PC-3 (cell line): ENCODE measurements around the gene CHD2. TPM values are rescaled to one million over a fixed set of nuclear protein-coding genes. Genes with fewer than 3 reads are reported as not detected.
"Not testable (repeated sequence)": the region's sequence is repeated elsewhere in the genome, so short reads cannot be mapped to it uniquely, and the experiment has no call there.

Experiments
- ATAC-seq: fragments of 200-7000 bp; cut with Tn5 transposase; 2 replicates; pipeline ENCODE4 v1.9.1; 2020; ENCODE audit warnings: mild to moderate bottlenecking, moderate library complexity
- BruUV-seq: library from RNA; stranded (reverse); fragments of 400-500 nt; replicated peaks from 2 replicates; lab custom pipeline; 2021; lab: Mats Ljungman, UMichigan
- CTCF ChIA-PET: fragments of 300-600 bp; sonication (Branson Sonifier 250); formaldehyde crosslinking; loops from one replicate; lab custom pipeline; 2022; ENCODE audit warnings: antibody characterized with exemption; lab: Charles Lee
- POLR2A ChIA-PET: fragments of 300-600 bp; sonication (Branson Sonifier 250); formaldehyde crosslinking; loops from one replicate; lab custom pipeline; 2022; ENCODE audit warnings: antibody characterized with exemption; ENCODE audit not compliant: unreplicated experiment; lab: Charles Lee
- DNase-seq: peaks from one replicate; pipeline ENCODE4 v3.0.0-alpha.2; 2015
- H2AFZ ChIP-seq: fragments of 300-600 bp; sonication (generic); 2 replicates; pipeline ENCODE4 v1.6.0; 2016; ENCODE audit warnings: antibody characterized with exemption, low read length
- H3F3A ChIP-seq: fragments of 300-600 bp; sonication (generic); one replicate; pipeline ENCODE4 v1.6.0; 2017; ENCODE audit warnings: antibody characterized with exemption, low read length, control low read depth, mild to moderate bottlenecking; ENCODE audit not compliant: unreplicated experiment
- H3K27ac ChIP-seq: fragments of 300-600 bp; sonication (generic); 2 replicates; pipeline ENCODE4 v1.5.1; 2016; ENCODE audit warnings: mild to moderate bottlenecking, low read length
- H3K27me3 ChIP-seq: fragments of 300-600 bp; sonication (generic); 2 replicates; pipeline ENCODE4 v1.6.1; 2016; ENCODE audit warnings: low read length, mixed read lengths
- H3K36me3 ChIP-seq: fragments of 300-600 bp; sonication (generic); 2 replicates; pipeline ENCODE4 v1.6.1; 2016; ENCODE audit warnings: low read depth, mixed run types, low read length, mixed read lengths
- H3K4me1 ChIP-seq: fragments of 300-600 bp; sonication (generic); 2 replicates; pipeline ENCODE4 v1.5.1; 2016; ENCODE audit warnings: low read length; ENCODE audit not compliant: insufficient read depth
- H3K4me2 ChIP-seq: fragments of 300-600 bp; sonication (generic); 2 replicates; pipeline ENCODE4 v1.6.0; 2016; ENCODE audit warnings: low read length
- H3K4me3 ChIP-seq: fragments of 300-600 bp; sonication (generic); 2 replicates; pipeline ENCODE4 v1.5.1; 2016; ENCODE audit warnings: mild to moderate bottlenecking, low read length, mixed read lengths
- H3K79me2 ChIP-seq: fragments of 300-600 bp; sonication (generic); 2 replicates; pipeline ENCODE4 v1.6.1; 2017; ENCODE audit warnings: low read length, mixed read lengths
- H3K9ac ChIP-seq: fragments of 300-600 bp; sonication (generic); 2 replicates; pipeline ENCODE4 v1.6.0; 2016; ENCODE audit warnings: mild to moderate bottlenecking, low read length
- H3K9me2 ChIP-seq: fragments of 300-600 bp; sonication (generic); replicated peaks from 2 replicates; pipeline ENCODE4 v1.6.1; 2016; ENCODE audit warnings: mixed run types, low read length, mixed read lengths
- H3K9me3 ChIP-seq: fragments of 300-600 bp; sonication (generic); 2 replicates; pipeline ENCODE4 v1.6.1; 2016; ENCODE audit warnings: low read length, mixed read lengths
- H4K20me1 ChIP-seq: fragments of 300-600 bp; sonication (generic); 2 replicates; pipeline ENCODE4 v1.6.1; 2016; ENCODE audit warnings: low read length, mixed read lengths
- CTCF ChIP-seq: fragments of 300-600 bp; sonication (generic); conservative IDR thresholded peaks from 2 replicates; pipeline ENCODE4 v1.5.1; 2017; ENCODE audit warnings: antibody characterized with exemption, low read depth, mild to moderate bottlenecking, low read length
- EZH2 ChIP-seq: fragments of 300-600 bp; sonication (generic); IDR thresholded peaks from one replicate; pipeline ENCODE4 v1.6.1; 2017; ENCODE audit warnings: antibody characterized with exemption, mild to moderate bottlenecking, low read length; ENCODE audit not compliant: unreplicated experiment
- EZH2phosphoT487 ChIP-seq: fragments of 300-600 bp; sonication (generic); IDR thresholded peaks from 2 replicates; pipeline ENCODE4 v1.6.1; 2018; ENCODE audit warnings: mild to moderate bottlenecking, antibody characterized with exemption, low read length, borderline replicate concordance
- intact Hi-C: fragments of 100-400 bp; cut with micrococcal nuclease; formaldehyde crosslinking; loops from 2 replicates; pipeline ENCODE4 v1.9.0; 2023
- total RNA-seq: library from RNA; depleted of rRNA; stranded (reverse); fragments of >200 nt; gene quantifications from 2 replicates; pipeline ENCODE4 v1.2.3, GENCODE V29; 2014

Gene CHD2
- total RNA-seq, 1 experiment from 2014 or later: 42.7 TPM

- intact Hi-C loops: no loop called here
- no peaks in the 10 kb centered on the region for H3F3A ChIP-seq
- no peak for TF ChIP-seq CTCF
- TF ChIP-seq EZH2phosphoT487: no peak
- TF ChIP-seq EZH2: no peak
- peaks cover 17% of the 10 kb centered on the region for H3K4me1 ChIP-seq
- BruUV-seq: no TSS peak
- peak overlapping the region; percentile 74 for H2AFZ ChIP-seq
- H4K20me1 ChIP-seq: no peaks in the 10 kb centered on the region
- H3K27me3 ChIP-seq: no peaks in the 10 kb centered on the region
- H3K9me3 ChIP-seq: no peaks in the 10 kb centered on the region
- H3K79me2 ChIP-seq: no peaks in the 10 kb centered on the region
- H3K9me2 ChIP-seq: no peaks in the 10 kb centered on the region
- peak overlapping the region; percentile 36 for H3K4me2 ChIP-seq
- ChIA-PET POLR2A (no interaction called here), CTCF (no interaction called here)
- H3K36me3 ChIP-seq: no peaks in the 10 kb centered on the region
- DNase-seq: peak; percentile 42
- ATAC-seq: no peak
- peak overlapping the region; percentile 30 for H3K27ac ChIP-seq
- H3K4me3 ChIP-seq: no peak overlapping the region
- H3K9ac ChIP-seq: no peak overlapping the region
Measured at GRCh38 chr15:92870010-92870591, 30.0 kb upstream of the CHD2 start.

- H3K79me2 ChIP-seq, H3K4me2 ChIP-seq, H3K36me3 ChIP-seq, H3K27ac ChIP-seq, intact Hi-C loops, H3K4me3 ChIP-seq, POLR2A ChIA-PET, DNase-seq, H3K9ac ChIP-seq, ATAC-seq, H4K20me1 ChIP-seq, H3K9me2 ChIP-seq, H2AFZ ChIP-seq, H3K27me3 ChIP-seq, BruUV-seq, H3F3A ChIP-seq, H3K9me3 ChIP-seq, CTCF ChIA-PET: not testable (repeated sequence)
- peaks cover 17% of the 10 kb centered on the region for H3K4me1 ChIP-seq
Measured at GRCh38 chr15:92872967-92873366, 27.2 kb upstream of the CHD2 start.

GRCh38 chr15:92877000-92877399 lies 23.1 kb upstream of the CHD2 start:
- no peak overlapping the region for H3K4me2 ChIP-seq
- 0 out of 2 replicates have a peak overlapping the region, but pooled peaks have one; percentile 10 for H2AFZ ChIP-seq
- H3K4me1 ChIP-seq: peaks cover 7% of the 10 kb centered on the region
- no peak for DNase-seq
- ChIA-PET POLR2A (no interaction called here), CTCF (no interaction called here)
- H3K9ac ChIP-seq: no peak overlapping the region
- BruUV-seq: no TSS peak
- H3F3A ChIP-seq: no peaks in the 10 kb centered on the region
- no peaks in the 10 kb centered on the region for H3K9me3 ChIP-seq
- H3K9me2 ChIP-seq: no peaks in the 10 kb centered on the region
- intact Hi-C loops: no loop called here
- ATAC-seq: no peak
- H3K27me3 ChIP-seq: no peaks in the 10 kb centered on the region
- TF ChIP-seq EZH2: no peak
- no peak for TF ChIP-seq EZH2phosphoT487
- no peak for TF ChIP-seq CTCF
- no peaks in the 10 kb centered on the region for H3K79me2 ChIP-seq
- H3K36me3 ChIP-seq: no peaks in the 10 kb centered on the region
- no peak overlapping the region for H3K27ac ChIP-seq
- H3K4me3 ChIP-seq: no peak overlapping the region
- H4K20me1 ChIP-seq: no peaks in the 10 kb centered on the region
